Smooth muscle cell of the coronary artery (primary cell): ENCODE measurements around the gene MAGEE2. TPM values are rescaled to one million over a fixed set of nuclear protein-coding genes. Genes with fewer than 3 reads are reported as not detected.

Source experiments
- total RNA-seq: library from RNA; depleted of rRNA; stranded (reverse); fragments of >200 nt; gene quantifications from 2 replicates; pipeline ENCODE4 v1.2.3, GENCODE V29; 2014; ENCODE audit warnings: low replicate concordance

MAGEE2 gene
- not detected in 2 replicates for total RNA-seq

GRCh38 chrX:75784680-75785491 lies at the start of gene MAGEE2:
Gene MAGEE2, minus strand, starts transcription at chrX:75785254. Its CDS starts 203 bp downstream, at chrX:75785051.

